ENCODE measurements around the gene ZNF595.
"Not testable (repeated sequence)": the region's sequence is repeated elsewhere in the genome, so short reads cannot be mapped to it uniquely, and the experiment has no call there.

- not testable (repeated sequence) for TF ChIP-seq CTCF (optimal IDR thresholded peaks at IDR 0.05 in 1 of 3, IDR thresholded peaks at IDR 0.05 in 1 of 3, conservative IDR thresholded peaks at IDR 0.05 in 1 of 3; ENCODE audit: extremely low read depth in 1 of 3, insufficient read depth in 2 of 3, low read length in 3 of 3); EZH2 (IDR thresholded peaks at IDR 0.05; ENCODE audit: low read length)
Observed at GRCh38 chr4:123922-124274, 70.8 kb downstream of the ZNF595 start.
